ENCODE measurements around the gene LPCAT3. TPM values are rescaled to one million over a fixed set of nuclear protein-coding genes. Genes with fewer than 3 reads are reported as not detected.
A peak's percentile ranks its signal among the peaks of the same experiment; 100 is the strongest.

The LPCAT3 gene
- total RNA-seq, 2 experiments from 2014 or later, result 22.7 to 27.2 TPM

DNA sequence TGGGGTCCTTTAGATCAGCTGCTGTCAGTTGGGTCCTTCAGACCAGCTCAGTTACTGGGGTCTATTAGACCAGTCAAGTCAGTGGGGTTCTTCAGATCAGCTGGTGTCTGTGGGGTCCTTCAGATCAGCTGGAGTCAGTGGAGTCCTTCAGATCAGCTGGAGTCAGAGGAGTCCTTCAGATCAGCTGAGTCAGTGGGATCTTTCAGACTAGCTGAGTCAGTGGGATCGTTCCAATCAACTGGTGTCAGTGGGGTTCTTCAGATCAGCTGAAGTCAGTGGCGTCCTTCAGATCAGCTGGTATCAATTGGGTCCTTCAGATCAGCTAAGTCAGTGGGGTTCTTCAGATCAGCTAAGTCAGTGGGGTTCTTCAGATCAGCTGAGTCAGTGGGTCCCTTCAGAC lies 14.7 kb upstream of the LPCAT3 start:
- intact Hi-C loops (cut with micrococcal nuclease), result no loop called here
- Mint-ChIP-seq H3K27me3 (ENCODE audit: low read depth) (no peaks in the 10 kb centered on the region), H3K36me3 (ENCODE audit: low read depth) (no peaks in the 10 kb centered on the region), H3K4me1 (ENCODE audit: low read depth) (no peaks in the 10 kb centered on the region), H3K27ac (no peak overlapping the region), H3K9me3 (no peaks in the 10 kb centered on the region), H3K4me3 (no peak overlapping the region)
- CTCF ChIA-PET, result interaction anchor here (1.0 to 1.6 kb wide), 2 partner anchors 10 to 31 kb away, joined by 3 to 13 read pairs; no protein-coding TSS in a partner anchor
- no peak for DNase-seq

DNA sequence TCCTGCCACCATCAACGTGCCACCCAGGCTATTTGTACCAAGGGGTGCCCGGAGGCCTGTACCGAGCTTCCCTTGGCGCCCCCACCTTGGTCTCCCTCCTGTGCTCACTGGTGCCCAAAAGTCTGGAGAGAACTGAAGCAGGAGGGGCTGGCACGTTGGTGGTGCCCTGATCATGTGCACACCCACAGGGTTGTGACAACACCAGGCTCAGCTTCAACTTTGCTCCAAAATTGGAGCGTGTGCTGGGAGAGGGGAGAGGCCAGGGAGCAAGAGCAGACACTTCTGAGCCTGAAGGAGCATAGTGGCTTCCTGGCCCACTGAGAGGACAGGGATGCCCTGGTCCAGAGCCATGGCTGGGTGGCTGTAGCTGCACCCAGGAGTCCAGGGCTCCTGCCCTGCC lies 13.0 kb upstream of the LPCAT3 start:
- H3K4me3 Mint-ChIP-seq, result no peak overlapping the region
- H3K27me3 Mint-ChIP-seq (ENCODE audit: low read depth), result no peaks in the 10 kb centered on the region
- no peaks in the 10 kb centered on the region for H3K9me3 Mint-ChIP-seq
- no peaks in the 10 kb centered on the region for H3K36me3 Mint-ChIP-seq (ENCODE audit: low read depth)
- no peaks in the 10 kb centered on the region for H3K4me1 Mint-ChIP-seq (ENCODE audit: low read depth)
- intact Hi-C loops (cut with micrococcal nuclease), result no loop called here
- DNase-seq, result no peak
- no peak overlapping the region for H3K27ac Mint-ChIP-seq
- CTCF ChIA-PET, result interaction anchor here (1.2 kb wide), 1 partner anchor 61 kb away, joined by 3 read pairs; the partner anchor contains the start of gene C1R

DNA sequence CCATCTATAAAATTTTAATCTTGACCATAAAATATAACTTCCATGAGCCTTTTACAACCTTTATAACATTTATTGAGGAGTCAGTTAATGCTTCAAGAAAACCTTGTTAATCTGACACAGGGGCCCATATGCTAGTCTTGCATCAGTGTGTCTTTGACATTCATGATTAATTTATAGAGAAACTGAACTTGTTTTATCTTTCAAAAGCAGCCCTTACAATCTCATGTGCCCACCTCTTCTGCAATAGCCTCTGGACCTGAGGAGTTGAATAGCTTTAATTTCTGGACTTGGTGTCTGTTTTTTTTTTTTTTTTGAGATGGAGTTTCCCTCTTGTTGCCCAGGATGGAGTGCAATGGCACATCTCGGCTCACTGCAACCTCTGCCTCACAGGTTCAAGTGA lies 8.6 kb upstream of the LPCAT3 start:
- Mint-ChIP-seq H3K4me1 (ENCODE audit: low read depth) (no peaks in the 10 kb centered on the region), H3K27ac (no peak overlapping the region), H3K4me3 (no peak overlapping the region), H3K27me3 (ENCODE audit: low read depth) (no peaks in the 10 kb centered on the region), H3K9me3 (no peaks in the 10 kb centered on the region), H3K36me3 (ENCODE audit: low read depth) (no peaks in the 10 kb centered on the region)
- intact Hi-C loops (cut with micrococcal nuclease), result no loop called here
- CTCF ChIA-PET, result interaction anchor here (0.6 to 0.7 kb wide), 3 partner anchors 12 to 155 kb away, joined by 3 read pairs; no protein-coding TSS in a partner anchor
- no peak for DNase-seq

- H3K9me3 Mint-ChIP-seq, result no peaks in the 10 kb centered on the region
- no peak overlapping the region for H3K4me3 Mint-ChIP-seq
- H3K36me3 Mint-ChIP-seq (ENCODE audit: low read depth), result no peaks in the 10 kb centered on the region
- peaks cover 4% of the 10 kb centered on the region for H3K4me1 Mint-ChIP-seq (ENCODE audit: low read depth)
- no peaks in the 10 kb centered on the region for H3K27me3 Mint-ChIP-seq (ENCODE audit: low read depth)
- CTCF ChIA-PET, result no interaction called here
- intact Hi-C loops (cut with micrococcal nuclease), result no loop called here
- DNase-seq, result no peak
- H3K27ac Mint-ChIP-seq, result no peak overlapping the region
Measured at GRCh38 chr12:7023114-7023513, 4.8 kb upstream of the LPCAT3 start.

DNA sequence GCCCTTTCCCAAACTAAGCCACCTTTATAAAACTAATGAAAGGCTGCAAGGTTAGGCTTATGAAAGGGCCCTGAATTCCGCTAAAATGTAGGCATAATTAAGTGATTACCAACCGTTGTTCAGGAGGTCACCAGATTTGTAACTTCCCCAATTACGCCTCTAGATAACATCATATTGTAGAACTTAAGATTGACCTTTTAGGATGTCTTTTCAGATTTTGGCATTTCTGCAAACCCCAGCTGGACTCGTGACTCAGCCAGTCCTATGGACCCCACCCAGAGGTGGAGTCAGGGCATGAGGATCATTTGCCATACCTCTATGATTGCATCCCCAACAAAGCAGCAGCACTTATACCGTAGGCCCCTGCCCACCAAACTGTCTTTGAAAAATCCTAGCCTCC lies 3.7 kb upstream of the LPCAT3 start:
- intact Hi-C loops (cut with micrococcal nuclease), result no loop called here
- H3K27me3 Mint-ChIP-seq (ENCODE audit: low read depth), result no peaks in the 10 kb centered on the region
- H3K36me3 Mint-ChIP-seq (ENCODE audit: low read depth), result no peaks in the 10 kb centered on the region
- H3K27ac Mint-ChIP-seq, result no peak overlapping the region
- H3K9me3 Mint-ChIP-seq, result no peaks in the 10 kb centered on the region
- peaks cover 13% of the 10 kb centered on the region for H3K4me1 Mint-ChIP-seq (ENCODE audit: low read depth)
- CTCF ChIA-PET, result interaction anchor here (1.3 kb wide), 1 partner anchor 119 kb away, joined by 3 read pairs; no protein-coding TSS in a partner anchor
- H3K4me3 Mint-ChIP-seq, result no peak overlapping the region
- DNase-seq, result no peak

- Mint-ChIP-seq H3K4me3 (peak overlapping the region; percentile 94), H3K9me3 (no peaks in the 10 kb centered on the region), H3K27ac (peak overlapping the region; percentile 80), H3K4me1 (ENCODE audit: low read depth) (peaks cover 29% of the 10 kb centered on the region), H3K27me3 (ENCODE audit: low read depth) (no peaks in the 10 kb centered on the region), H3K36me3 (ENCODE audit: low read depth) (peaks cover 2% of the 10 kb centered on the region)
- no peak for DNase-seq
- CTCF ChIA-PET, result interaction anchor here (0.6 to 2.0 kb wide), 5 partner anchors 13 to 137 kb away, joined by 3 to 10 read pairs (median 4); no protein-coding TSS in a partner anchor
- intact Hi-C loops (cut with micrococcal nuclease), result loop anchor here (2.0 to 10.0 kb wide), 2 partner anchors 626 to 1008 kb away; no protein-coding TSS in a partner anchor
Measured at GRCh38 chr12:7019043-7019569, 830 bp upstream of the LPCAT3 start.

GRCh38 chr12:7017870-7018349 lies 366 bp downstream of the LPCAT3 start:
- H3K4me3 Mint-ChIP-seq, result peak overlapping the region; percentile 94
- H3K27me3 Mint-ChIP-seq (ENCODE audit: low read depth), result no peaks in the 10 kb centered on the region
- H3K27ac Mint-ChIP-seq, result peak overlapping the region; percentile 92
- peak; percentile 46 for DNase-seq
- intact Hi-C loops (cut with micrococcal nuclease), result loop anchor here (1.0 to 10.0 kb wide), 12 partner anchors 48 to 1009 kb away; partner anchors contain the start of genes C1R, CDCA3, EMG1 and LRRC23
- peaks cover 38% of the 10 kb centered on the region for H3K4me1 Mint-ChIP-seq (ENCODE audit: low read depth)
- CTCF ChIA-PET, result interaction anchor here (0.6 to 2.0 kb wide), 12 partner anchors 12 to 127 kb away, joined by 3 to 10 read pairs (median 4); partner anchors contain the start of genes C12orf57 and RNU7-1
- peaks cover 5% of the 10 kb centered on the region for H3K36me3 Mint-ChIP-seq (ENCODE audit: low read depth)
- no peaks in the 10 kb centered on the region for H3K9me3 Mint-ChIP-seq

GRCh38 chr12:7016958-7017571 lies 1.2 kb downstream of the LPCAT3 start:
- Mint-ChIP-seq H3K4me1 (ENCODE audit: low read depth) (peaks cover 38% of the 10 kb centered on the region), H3K4me3 (peak overlapping the region; percentile 94), H3K9me3 (no peaks in the 10 kb centered on the region), H3K36me3 (ENCODE audit: low read depth) (peaks cover 5% of the 10 kb centered on the region), H3K27ac (peak overlapping the region; percentile 92), H3K27me3 (ENCODE audit: low read depth) (no peaks in the 10 kb centered on the region)
- DNase-seq, result no peak
- intact Hi-C loops (cut with micrococcal nuclease), result loop anchor here (10.0 kb wide), 1 partner anchor 628 kb away; no protein-coding TSS in a partner anchor
- CTCF ChIA-PET, result interaction anchor here (0.6 to 2.0 kb wide), 5 partner anchors 11 to 94 kb away, joined by 3 to 10 read pairs (median 5); no protein-coding TSS in a partner anchor

DNA sequence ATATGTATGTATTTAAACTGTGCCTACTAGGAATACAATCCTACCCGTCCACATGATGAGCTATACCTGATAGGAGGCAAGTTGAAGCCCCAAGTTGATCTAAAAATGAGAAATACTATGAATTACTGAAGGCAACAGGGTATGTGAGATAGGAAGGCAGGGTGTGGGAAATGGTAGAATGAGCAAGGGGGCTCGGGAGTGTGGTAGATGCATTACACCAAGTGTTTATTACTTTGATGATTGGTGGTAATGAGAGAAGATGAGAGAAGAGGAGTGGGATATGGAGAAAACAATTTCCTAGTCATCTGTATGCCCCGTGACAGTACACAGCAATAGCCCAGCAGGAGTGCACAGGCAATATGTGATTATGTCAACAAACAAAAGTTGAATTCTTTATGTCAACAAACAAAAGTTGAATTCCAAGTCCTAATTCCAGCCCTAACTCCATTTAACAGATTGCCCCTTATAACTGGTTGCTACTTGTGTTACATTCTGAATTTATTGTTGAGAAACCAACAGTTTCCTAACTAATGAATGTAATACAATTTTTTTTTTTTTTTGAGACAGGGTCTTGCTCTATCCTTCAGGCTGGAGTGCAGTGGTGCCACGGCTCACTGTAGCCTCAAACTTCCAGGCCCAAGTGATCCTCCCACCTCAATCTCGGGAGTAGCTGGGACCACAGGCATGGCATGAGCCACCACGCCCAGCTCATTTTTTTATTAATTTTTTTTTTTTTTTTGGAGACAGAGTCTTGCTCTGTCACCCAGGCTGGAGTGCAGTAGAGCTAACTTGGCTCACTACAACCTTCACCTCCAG lies 2.5 kb downstream of the LPCAT3 start:
- CTCF ChIA-PET, result interaction anchor here (1.1 kb wide), 1 partner anchor 92 kb away, joined by 3 read pairs; no protein-coding TSS in a partner anchor
- H3K36me3 Mint-ChIP-seq (ENCODE audit: low read depth), result peaks cover 5% of the 10 kb centered on the region

DNA sequence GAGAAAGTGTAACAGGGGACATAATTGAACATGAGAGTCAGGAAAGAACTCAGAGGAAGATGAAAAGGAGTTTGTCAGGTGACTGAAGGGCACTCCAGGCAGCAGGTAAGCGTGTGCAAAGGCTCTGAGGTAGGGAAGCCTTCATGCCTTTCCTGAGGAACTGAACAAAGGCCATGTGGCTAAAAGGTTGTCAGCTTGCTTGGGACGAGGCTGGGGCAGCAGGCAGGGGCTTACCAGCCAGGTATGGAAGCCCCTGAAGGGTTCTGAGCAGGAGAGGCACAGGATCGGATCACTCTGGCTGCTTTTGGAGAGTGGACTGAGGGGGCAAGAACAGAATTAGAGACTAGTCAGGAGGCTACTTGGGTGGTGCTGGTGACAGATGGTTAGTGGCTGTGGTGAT lies 5.2 kb downstream of the LPCAT3 start:
- Mint-ChIP-seq H3K9me3 (no peaks in the 10 kb centered on the region), H3K27me3 (ENCODE audit: low read depth) (no peaks in the 10 kb centered on the region), H3K27ac (no peak overlapping the region), H3K36me3 (ENCODE audit: low read depth) (peaks cover 13% of the 10 kb centered on the region), H3K4me1 (ENCODE audit: low read depth) (peaks cover 36% of the 10 kb centered on the region), H3K4me3 (no peak overlapping the region)
- intact Hi-C loops (cut with micrococcal nuclease), result loop anchor here (10.0 kb wide), 1 partner anchor 632 kb away; no protein-coding TSS in a partner anchor
- CTCF ChIA-PET, result interaction anchor here (0.9 kb wide), 1 partner anchor 132 kb away, joined by 3 read pairs; no protein-coding TSS in a partner anchor
- DNase-seq, result no peak

More for the DNA sequence above, 2.5 kb downstream of the LPCAT3 start:
- H3K4me3 Mint-ChIP-seq, result no peak overlapping the region
- H3K27ac Mint-ChIP-seq, result no peak overlapping the region
- peaks cover 38% of the 10 kb centered on the region for H3K4me1 Mint-ChIP-seq (ENCODE audit: low read depth)
- no peak for DNase-seq
- intact Hi-C loops (cut with micrococcal nuclease), result loop anchor here (10.0 kb wide), 1 partner anchor 629 kb away; no protein-coding TSS in a partner anchor
- H3K27me3 Mint-ChIP-seq (ENCODE audit: low read depth), result no peaks in the 10 kb centered on the region
- no peaks in the 10 kb centered on the region for H3K9me3 Mint-ChIP-seq

DNA sequence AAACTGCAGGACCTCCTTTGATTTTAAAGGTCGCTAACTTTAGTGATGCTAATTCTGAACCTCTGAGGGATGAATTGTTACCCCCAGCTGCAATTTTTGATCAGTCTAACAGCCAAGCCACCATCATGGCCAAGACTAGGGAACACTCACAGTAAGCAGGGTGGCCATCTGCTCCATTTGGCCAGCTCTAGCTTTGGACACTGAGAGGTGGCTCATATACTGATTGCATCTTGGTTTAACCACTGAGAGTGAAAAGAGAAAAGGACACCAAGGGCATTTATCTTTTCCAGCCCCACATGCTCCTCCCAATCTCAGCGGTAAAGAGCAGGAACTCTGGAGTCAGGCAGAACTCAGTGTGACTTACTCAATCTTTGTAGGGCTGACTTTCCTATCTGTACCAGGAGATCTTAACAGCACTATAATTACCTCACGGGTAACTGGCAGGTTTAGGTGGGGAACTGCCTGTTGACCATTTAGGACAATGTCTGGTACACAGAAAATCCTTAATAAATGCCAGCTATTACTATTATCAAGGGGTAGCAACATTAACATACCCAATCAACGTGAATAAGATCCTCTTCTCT lies 6.2 kb downstream of the LPCAT3 start:
- intact Hi-C loops (cut with micrococcal nuclease), result loop anchor here (10.0 kb wide), 1 partner anchor 633 kb away; no protein-coding TSS in a partner anchor
- Mint-ChIP-seq H3K4me3 (no peak overlapping the region), H3K27ac (no peak overlapping the region), H3K4me1 (ENCODE audit: low read depth) (peaks cover 31% of the 10 kb centered on the region), H3K36me3 (ENCODE audit: low read depth) (peaks cover 17% of the 10 kb centered on the region), H3K9me3 (no peaks in the 10 kb centered on the region), H3K27me3 (ENCODE audit: low read depth) (no peaks in the 10 kb centered on the region)
- no peak for DNase-seq
- CTCF ChIA-PET, result no interaction called here
